ENCODE results near the gene TSPAN9. TPM values are rescaled to one million over a fixed set of nuclear protein-coding genes. Genes with fewer than 3 reads are reported as not detected.

The TSPAN9 gene
- total RNA-seq, 2 donors from 2014 or later, result 41.9 to 50.0 TPM

GRCh38 chr12:3139760-3140159, 62.6 kb downstream of the TSPAN9 start:
- Histone ChIP-seq H3K4me3 (no peak overlapping the region), H3K36me3 (no peaks in the 10 kb centered on the region), H3K27ac (no peak overlapping the region), H3K4me1 (replicated peaks) (no peaks in the 10 kb centered on the region), H3K27me3 (replicated peaks; ENCODE audit: insufficient read depth) (no peaks in the 10 kb centered on the region), H3K9me3 (no peaks in the 10 kb centered on the region)
- WGBS, result 89% methylated on average over 9 of the region's 9 CpGs
- intact Hi-C loops (cut with DNase I), result no loop called here
- TF ChIP-seq CTCF (IDR thresholded peaks at IDR 0.05), result no peak
- no peak for TF ChIP-seq POLR2A (IDR thresholded peaks at IDR 0.05)
- no peak for TF ChIP-seq POLR2AphosphoS5 (IDR thresholded peaks at IDR 0.05)
- DNase-seq (ENCODE audit: low spot score), result no peak

DNA sequence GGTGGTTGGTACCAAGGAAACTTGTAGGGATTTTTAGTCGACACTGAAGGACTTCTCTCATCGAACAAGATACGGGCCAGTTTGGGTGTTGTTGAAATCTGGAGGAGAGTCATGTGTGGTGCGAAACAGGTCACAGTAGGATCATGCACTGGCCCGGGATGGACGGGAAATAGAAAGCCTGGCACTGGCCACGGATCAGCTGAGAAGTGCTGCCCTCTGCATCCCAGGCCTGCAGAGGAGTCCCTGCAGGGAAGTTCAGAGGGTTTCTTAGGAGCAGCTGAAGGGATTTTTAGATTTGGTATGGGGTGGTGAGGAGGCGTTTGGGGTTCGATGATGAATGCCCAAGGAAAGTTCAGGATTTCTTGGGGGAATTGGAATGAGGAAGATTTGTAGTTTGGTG, 63.1 kb downstream of the TSPAN9 start:
- Histone ChIP-seq H3K4me3 (no peak overlapping the region), H3K9me3 (no peaks in the 10 kb centered on the region), H3K27me3 (replicated peaks; ENCODE audit: insufficient read depth) (no peaks in the 10 kb centered on the region), H3K4me1 (replicated peaks) (no peaks in the 10 kb centered on the region), H3K36me3 (no peaks in the 10 kb centered on the region), H3K27ac (no peak overlapping the region)
- WGBS, result 84% methylated on average over 9 of the region's 9 CpGs
- intact Hi-C loops (cut with DNase I), result no loop called here
- no peak for DNase-seq (ENCODE audit: low spot score)
- no peak for TF ChIP-seq POLR2A (IDR thresholded peaks at IDR 0.05)
- no peak for TF ChIP-seq POLR2AphosphoS5 (IDR thresholded peaks at IDR 0.05)
- TF ChIP-seq CTCF (IDR thresholded peaks at IDR 0.05), result no peak

DNA sequence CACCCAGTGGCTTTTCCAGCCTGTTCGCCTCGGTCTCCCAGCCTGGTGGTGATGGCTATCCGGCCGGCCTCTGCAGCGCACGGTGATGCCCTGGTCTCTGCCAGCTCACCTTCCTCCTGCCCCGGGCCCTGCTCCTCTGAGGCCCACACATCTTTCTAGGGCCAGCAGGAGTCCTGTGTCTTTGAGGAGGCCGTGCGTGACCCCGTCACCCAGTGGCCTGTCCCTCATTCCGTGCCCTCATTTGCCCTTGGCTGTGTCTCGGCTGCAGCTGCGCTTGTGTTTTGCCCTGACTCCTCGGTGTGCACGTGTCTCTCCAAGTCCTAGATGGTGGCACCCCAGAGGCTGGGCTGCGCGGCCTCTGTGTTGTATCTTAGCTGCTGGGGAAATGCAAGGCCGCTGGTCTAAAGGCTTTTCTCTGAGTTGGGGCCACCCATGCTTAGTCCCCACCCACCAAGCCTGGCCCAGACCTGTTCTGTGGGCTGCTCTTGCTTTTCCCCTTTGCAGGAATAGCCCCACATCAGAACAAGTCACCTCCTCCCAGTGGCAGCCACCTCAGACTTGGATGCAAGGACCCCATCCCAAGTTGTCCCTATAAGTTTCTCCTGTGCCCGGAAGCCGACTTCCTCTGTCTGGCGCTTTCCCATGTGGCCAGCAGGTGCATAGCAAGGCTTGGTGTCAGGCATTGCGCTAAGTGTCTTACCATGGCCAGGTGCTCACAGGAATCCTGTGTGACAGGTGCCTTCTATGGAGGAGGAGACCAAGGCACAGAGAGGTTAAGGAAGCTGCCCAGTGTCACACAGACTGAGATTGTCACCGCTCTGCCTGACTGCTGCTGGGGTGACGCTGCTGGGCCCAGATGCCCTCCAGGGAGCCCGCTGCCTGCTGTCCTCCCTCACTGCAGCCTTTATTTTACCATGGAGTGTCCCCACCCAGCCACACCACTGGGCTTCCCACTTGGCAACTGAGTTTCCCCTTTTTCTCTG, 64.5 kb downstream of the TSPAN9 start:
- Histone ChIP-seq H3K27ac (no peak overlapping the region), H3K36me3 (no peaks in the 10 kb centered on the region), H3K27me3 (replicated peaks; ENCODE audit: insufficient read depth) (no peaks in the 10 kb centered on the region), H3K9me3 (no peaks in the 10 kb centered on the region), H3K4me3 (no peak overlapping the region), H3K4me1 (replicated peaks) (no peaks in the 10 kb centered on the region)
- WGBS, result 89% methylated on average over 25 of the region's 25 CpGs
- TF ChIP-seq CTCF (IDR thresholded peaks at IDR 0.05) (no peak), POLR2AphosphoS5 (IDR thresholded peaks at IDR 0.05) (no peak), POLR2A (IDR thresholded peaks at IDR 0.05) (no peak)
- no peak for DNase-seq (ENCODE audit: low spot score)
- intact Hi-C loops (cut with DNase I), result no loop called here

DNA sequence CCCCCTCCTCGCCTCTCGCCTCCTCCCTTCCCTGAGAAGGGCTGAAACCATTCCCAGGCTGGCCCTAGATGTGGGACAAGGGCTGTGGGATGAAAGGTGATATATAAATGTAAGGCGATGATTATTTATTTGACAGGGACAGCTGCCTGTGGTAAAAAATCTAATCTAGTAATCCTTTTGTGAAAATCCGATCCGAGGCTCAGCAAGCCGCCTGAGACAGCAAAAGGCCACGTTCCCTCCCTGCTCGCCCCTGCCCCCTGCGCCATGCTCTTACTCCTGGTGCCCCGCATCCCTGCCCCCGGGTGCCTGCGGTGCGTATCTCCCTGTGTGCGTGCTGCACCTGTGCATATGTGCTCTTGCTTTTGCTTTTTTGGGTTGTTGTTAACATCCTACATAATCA, 65.2 kb downstream of the TSPAN9 start:
- no peaks in the 10 kb centered on the region for H3K27me3 ChIP-seq (replicated peaks; ENCODE audit: insufficient read depth)
- H3K4me3 ChIP-seq, result no peak overlapping the region
- H3K27ac ChIP-seq, result no peak overlapping the region
- 82% methylated on average over 14 of the region's 14 CpGs for WGBS
- H3K9me3 ChIP-seq, result no peaks in the 10 kb centered on the region
- DNase-seq (ENCODE audit: low spot score), result no peak
- TF ChIP-seq POLR2A (IDR thresholded peaks at IDR 0.05) (no peak), CTCF (IDR thresholded peaks at IDR 0.05) (no peak), POLR2AphosphoS5 (IDR thresholded peaks at IDR 0.05) (no peak)
- H3K36me3 ChIP-seq, result no peaks in the 10 kb centered on the region
- no peaks in the 10 kb centered on the region for H3K4me1 ChIP-seq (replicated peaks)
- intact Hi-C loops (cut with DNase I), result no loop called here

- Histone ChIP-seq H3K27ac (no peak overlapping the region), H3K36me3 (no peaks in the 10 kb centered on the region), H3K27me3 (replicated peaks; ENCODE audit: insufficient read depth) (no peaks in the 10 kb centered on the region), H3K4me1 (replicated peaks) (peaks cover 4% of the 10 kb centered on the region), H3K4me3 (no peak overlapping the region), H3K9me3 (no peaks in the 10 kb centered on the region)
- no peak for DNase-seq (ENCODE audit: low spot score)
- WGBS, result 83% methylated on average over 7 of the region's 7 CpGs
- TF ChIP-seq POLR2A (IDR thresholded peaks at IDR 0.05) (no peak), CTCF (IDR thresholded peaks at IDR 0.05) (no peak)
- intact Hi-C loops (cut with DNase I), result no loop called here
Measured at GRCh38 chr12:3144495-3144894, 67.3 kb downstream of the TSPAN9 start.
